ENCODE data around the gene APBB2.
"Not testable (repeated sequence)": the region's sequence is repeated elsewhere in the genome, so short reads cannot be mapped to it uniquely, and the experiment has no call there.

Gene APBB2

GRCh38 chr4:40924096-40924792 is 290.1 kb downstream of the APBB2 start:
- DNase-seq = peak; percentile 94

GRCh38 chr4:40923316-40924095 is 290.8 kb downstream of the APBB2 start:
- DNase-seq = no peak

DNA sequence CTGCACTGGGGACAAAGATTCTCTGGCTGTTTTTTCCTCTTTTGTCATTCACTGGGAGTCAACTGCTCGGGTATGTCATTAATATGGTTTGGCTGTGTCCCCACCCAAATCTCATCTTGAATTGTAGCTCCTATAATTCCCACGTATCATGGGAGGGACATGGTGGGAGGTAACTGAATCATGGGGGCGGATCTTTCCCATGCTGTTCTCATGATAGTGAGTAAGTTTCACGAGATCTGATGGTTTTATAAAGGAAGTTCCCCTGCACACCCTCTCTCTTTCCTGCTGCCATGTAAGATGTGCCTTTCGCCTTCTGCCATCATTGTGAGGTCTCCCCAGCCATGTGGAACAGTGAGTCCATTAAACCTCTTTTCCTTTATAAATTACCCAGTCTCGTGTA is 294.4 kb downstream of the APBB2 start:
- DNase-seq = not testable (repeated sequence)

- no peak for DNase-seq
Observed at GRCh38 chr4:40918330-40918729, 296.0 kb downstream of the APBB2 start.

DNA sequence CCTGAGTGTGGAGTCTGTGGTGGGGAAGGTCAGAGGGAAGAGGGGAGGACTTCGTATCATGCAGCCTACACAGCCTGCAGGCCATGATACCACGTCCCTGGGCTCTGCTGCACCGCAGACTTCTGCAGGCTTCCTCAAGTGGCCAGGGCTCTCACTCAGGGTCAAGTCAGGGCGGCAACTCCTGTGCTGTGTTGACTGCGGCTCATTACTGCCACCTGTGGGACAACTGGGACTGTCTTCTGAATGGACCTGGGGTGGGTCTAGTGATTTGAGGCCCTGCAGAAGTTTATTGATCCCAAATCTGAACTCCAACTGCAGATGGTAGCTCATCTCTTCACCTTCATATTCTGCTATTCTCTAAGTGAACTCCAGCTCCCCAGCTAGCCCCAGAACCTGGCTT is 297.5 kb downstream of the APBB2 start:
- peak; percentile 73 for DNase-seq

DNA sequence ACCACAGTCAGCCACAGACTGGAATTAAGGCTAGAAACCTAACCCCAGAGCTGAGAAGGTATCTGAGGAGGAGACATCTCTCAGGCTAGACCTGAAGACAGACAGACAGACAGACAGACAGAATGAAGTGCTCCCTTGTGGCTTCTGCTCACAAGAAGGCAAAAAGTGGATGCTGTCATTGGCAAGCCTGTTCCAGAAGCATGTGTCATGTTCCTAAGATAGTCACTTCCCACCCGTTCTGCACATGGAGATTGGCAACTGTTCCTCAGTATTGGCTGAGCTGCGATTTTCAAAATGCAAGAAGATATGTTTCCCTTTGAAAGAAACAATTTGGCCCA is 298.2 kb downstream of the APBB2 start:
- no peak for DNase-seq

GRCh38 chr4:40915318-40916217 is 298.8 kb downstream of the APBB2 start:
- DNase-seq = no peak

- DNase-seq = no peak
Observed at GRCh38 chr4:40912460-40913184, 301.7 kb downstream of the APBB2 start.

GRCh38 chr4:40910706-40911105 is 303.6 kb downstream of the APBB2 start:
- DNase-seq = no peak

- peak; percentile 61 for DNase-seq
Observed at GRCh38 chr4:40909363-40909876, 304.9 kb downstream of the APBB2 start.

- DNase-seq = peak; percentile 86
Observed at GRCh38 chr4:40908702-40909362, 305.5 kb downstream of the APBB2 start.

DNA sequence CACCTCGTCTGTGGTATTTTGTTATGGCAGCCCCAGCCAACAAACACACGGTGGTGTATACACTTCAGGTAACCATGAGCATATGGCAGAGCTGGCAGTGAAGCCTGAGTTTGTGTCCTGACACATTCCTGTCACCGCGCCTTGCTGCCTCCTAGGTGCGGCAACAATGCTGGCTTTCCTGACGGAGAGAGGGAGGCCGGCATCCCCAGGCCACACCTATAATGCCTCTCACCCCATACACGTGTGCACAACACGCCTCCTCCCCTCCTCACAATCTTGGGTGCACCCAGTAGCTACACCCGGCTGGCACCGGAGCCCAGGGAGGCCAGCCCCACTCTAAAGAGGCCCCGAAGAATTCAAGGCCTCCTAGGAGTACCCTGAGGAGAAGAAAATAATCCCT is 306.0 kb downstream of the APBB2 start:
- peak; percentile 59 for DNase-seq

DNA sequence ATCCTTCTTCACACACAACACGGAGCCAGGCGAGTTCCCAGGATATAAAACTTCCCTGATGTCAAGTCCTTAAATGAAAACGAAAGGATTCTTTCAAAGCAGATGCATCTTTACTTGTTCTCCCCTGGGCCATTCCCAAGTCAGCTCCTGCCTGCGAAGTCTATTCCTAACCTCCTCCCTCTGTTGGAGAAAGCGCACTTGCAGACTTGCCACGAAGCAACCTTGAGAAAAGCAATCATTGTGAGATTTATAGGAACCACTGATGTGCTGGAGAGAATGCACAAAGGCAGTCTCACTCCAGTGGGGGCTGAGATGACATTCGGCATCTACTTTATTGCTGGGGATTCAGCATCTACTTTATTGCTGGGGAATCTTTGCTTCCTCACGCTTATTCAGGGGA is 308.9 kb downstream of the APBB2 start:
- DNase-seq = no peak

GRCh38 chr4:40900531-40900930 is 313.8 kb downstream of the APBB2 start:
- not testable (repeated sequence) for DNase-seq

DNA sequence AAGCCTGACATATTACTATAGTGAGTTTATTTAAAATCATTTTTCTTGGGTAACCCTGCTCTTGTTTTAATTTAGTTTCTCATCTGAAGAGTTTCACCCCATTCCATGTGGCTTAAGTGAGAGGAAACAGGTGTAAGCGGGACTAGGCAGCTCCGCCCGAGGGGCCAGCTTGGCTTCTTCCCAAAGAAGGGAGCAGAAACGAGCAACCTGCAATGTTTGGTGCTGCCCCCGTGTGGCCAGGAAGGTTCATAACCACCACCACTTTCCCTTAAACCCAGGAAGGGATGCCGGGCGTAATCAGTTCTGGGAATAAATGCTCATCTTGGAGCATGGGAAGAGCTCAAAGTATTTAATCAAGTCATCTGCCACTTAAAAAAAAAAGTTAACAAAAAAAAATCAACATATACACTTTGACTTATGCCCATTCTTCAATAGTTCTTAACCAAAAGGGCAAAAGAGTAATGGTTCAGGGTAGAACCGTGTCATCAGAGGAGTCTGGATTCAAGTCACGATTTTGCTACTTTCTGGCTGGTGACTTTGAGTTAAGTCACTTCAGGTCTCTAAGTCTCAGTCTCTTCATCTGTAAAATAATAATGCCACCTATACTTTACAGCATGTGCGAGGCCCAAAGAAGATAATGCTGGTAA is 316.7 kb downstream of the APBB2 start:
- peak; percentile 88 for DNase-seq

DNA sequence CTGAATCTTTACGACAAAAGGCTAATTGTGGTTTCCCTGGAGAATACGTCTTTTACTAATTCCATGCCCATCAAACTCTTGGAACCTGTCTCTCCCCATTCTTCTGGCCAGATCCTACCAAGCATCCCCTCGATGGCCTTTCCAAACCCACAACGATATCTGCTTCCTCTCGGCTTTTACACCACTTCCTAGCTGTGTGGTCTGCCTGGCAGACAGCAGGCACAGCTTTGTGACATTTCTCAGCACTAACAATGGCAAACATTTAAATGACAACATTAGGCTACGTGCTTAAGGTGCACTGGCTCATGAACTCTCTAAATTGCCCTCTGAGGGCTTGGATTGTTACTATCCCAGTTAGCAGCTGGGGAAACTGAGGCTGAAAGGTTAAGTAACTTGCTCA is 323.6 kb downstream of the APBB2 start:
- DNase-seq = no peak

GRCh38 chr4:40890199-40890598 is 324.1 kb downstream of the APBB2 start:
- DNase-seq = no peak

- no peak for DNase-seq
Observed at GRCh38 chr4:40888933-40889332, 325.4 kb downstream of the APBB2 start.

DNA sequence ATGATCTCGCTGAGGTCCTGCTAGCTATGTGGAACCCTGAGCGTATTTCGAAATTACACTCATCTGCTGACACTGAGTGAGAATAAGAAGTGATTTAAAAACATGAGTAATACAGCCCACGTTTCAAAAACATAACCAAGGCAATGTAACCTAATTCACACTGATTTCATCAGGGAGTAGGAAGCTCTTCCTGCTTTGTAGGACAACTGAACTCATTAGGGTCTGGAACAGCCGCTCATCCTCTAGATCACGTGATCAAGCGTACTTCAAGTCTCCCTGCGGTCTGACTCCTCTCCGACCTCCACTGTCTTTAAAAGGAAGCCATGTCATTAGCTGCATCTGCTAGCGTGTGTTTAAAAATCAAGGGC is 326.6 kb downstream of the APBB2 start:
- DNase-seq = no peak

DNA sequence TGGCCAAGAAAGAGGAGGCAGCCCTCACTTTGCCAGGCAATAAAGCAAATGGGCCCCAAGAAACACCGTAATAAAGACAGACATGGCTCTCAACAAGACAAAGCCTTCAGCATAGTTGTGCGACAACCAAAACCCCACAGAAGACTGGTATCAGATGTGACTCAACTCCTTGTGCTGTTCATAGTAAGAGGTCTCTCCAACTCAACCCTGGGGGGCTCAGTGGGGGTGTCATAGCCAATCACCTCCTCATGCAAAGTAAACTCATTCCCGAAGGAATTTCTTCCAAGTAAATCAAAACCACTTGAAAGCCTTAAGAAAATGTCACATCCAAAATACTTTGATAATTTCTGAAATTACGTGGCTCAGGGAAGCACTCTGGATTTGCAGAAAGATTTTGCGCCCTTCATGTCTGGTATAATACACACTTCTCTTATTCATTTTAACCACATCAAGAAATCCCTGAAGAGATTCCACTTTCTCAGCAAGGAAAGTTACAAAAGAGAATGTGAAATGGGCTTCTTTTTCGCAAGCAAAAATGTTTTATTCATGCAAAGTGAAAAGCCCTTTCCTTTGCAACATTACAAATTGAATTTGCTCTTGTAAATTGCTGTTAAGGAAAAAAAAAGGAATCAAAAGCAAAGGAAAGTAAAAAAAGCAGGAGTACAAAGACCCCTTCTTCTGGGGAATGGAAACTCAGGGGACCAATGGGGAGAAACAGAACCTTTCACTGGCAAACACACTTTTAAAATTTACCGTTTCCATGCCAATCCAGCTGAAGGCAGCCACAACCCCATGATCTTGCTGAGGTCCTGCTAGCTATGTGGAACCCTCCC is 327.2 kb downstream of the APBB2 start:
- no peak for DNase-seq

DNA sequence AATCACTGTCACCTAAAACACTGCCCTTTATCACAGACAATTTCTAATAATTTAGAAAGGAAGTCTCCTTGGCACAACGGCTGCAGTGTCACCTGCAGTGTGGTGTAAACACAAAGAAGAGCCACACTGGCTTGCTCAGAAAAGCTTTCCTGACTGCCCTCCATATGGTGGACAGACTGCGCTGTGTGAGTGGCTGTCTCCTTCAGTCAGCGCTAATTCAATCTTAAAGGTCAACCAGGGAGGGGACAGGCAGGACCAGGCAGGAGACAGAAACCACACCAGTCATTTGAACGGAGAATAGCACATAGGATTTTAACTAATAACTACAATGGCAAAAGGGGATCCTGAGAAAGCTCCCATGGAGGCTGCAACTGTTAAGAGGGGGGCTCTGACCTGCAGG is 332.5 kb downstream of the APBB2 start:
- DNase-seq = no peak
